Endothelial cell of umbilical vein (primary cell): ENCODE measurements around the gene PRKCB. TPM values are rescaled to one million over a fixed set of nuclear protein-coding genes. Genes with fewer than 3 reads are reported as not detected.
"Not testable (repeated sequence)": the region's sequence is repeated elsewhere in the genome, so short reads cannot be mapped to it uniquely, and the experiment has no call there.

Experiments
- BruUV-seq: library from RNA; stranded (reverse); fragments of 400-500 nt; replicated peaks from 2 replicates; lab custom pipeline; 2021; lab: Mats Ljungman, UMichigan
- CTCF ChIA-PET: fragments of 300-600, 350-600 bp; sonication (Branson Sonifier 250); formaldehyde crosslinking; loops from one replicate; lab custom pipeline; 2021; ENCODE audit warnings: antibody characterized with exemption, inconsistent platforms; lab: Charles Lee
- POLR2A ChIA-PET: fragments of 300-600, 350-600 bp; sonication (Branson Sonifier 250); formaldehyde crosslinking; loops from one replicate; lab custom pipeline; 2021; ENCODE audit warnings: antibody characterized with exemption, inconsistent platforms; lab: Charles Lee
- DNase-seq: peaks from one replicate; pipeline ENCODE4 v3.0.0-alpha.2; 2011; ENCODE audit warnings: low read depth, low spot score
- FAIRE-seq: peaks from 2 replicates; lab custom pipeline; 2011; peaks lifted over from hg19 to GRCh38; lab: Jason Lieb, UNC
- H2AFZ ChIP-seq: 2 replicates; pipeline ENCODE4 v1.6.0; 2012; ENCODE audit warnings: low read depth, low read length, control low read depth, inconsistent platforms
- H3K27ac ChIP-seq: 2 replicates; pipeline ENCODE4 v1.5.1; 2011; ENCODE audit warnings: low read depth, mild to moderate bottlenecking, control low read depth, low read length, moderate library complexity; ENCODE audit not compliant: insufficient read depth
- H3K27me3 ChIP-seq, 2 experiments: 2 replicates each; pipeline versions ENCODE4 v1.6.0 to v1.6.1; 2011; ENCODE audit warnings: low read length in 2 of 2, mixed read lengths in 1 of 2; ENCODE audit not compliant: control insufficient read depth in 2 of 2, insufficient read depth in 2 of 2
- H3K36me3 ChIP-seq, 2 experiments: 2 replicates in 1 of 2; 3 replicates in 1 of 2; pipeline ENCODE4 v1.5.1; 2011; ENCODE audit warnings: low read length in 2 of 2, mild to moderate bottlenecking in 1 of 2, moderate library complexity in 1 of 2; ENCODE audit not compliant: control insufficient read depth in 2 of 2, insufficient read depth in 2 of 2; ENCODE audit errors: extremely low read depth in 1 of 2
- H3K4me1 ChIP-seq: 3 replicates; pipeline ENCODE4 v1.5.1; 2011; ENCODE audit warnings: mild to moderate bottlenecking, low read length; ENCODE audit not compliant: control insufficient read depth, insufficient read depth; ENCODE audit errors: extremely low read depth
- H3K4me2 ChIP-seq: 2 replicates; pipeline ENCODE4 v1.6.1; 2011; ENCODE audit warnings: low read length, control low read depth, mixed read lengths; ENCODE audit not compliant: insufficient read depth
- H3K4me3 ChIP-seq, 3 experiments: fragments of 200-600 bp in 1 of 3; sonication (generic), shearing (Covaris generic) in 1 of 3; replicated peaks in 1 of 3; 2 replicates each; pipeline ENCODE4 v1.5.1; 2011 to 2016; ENCODE audit warnings: control low read depth in 3 of 3, low read length in 3 of 3, mild to moderate bottlenecking in 2 of 3, inconsistent platforms in 1 of 3, low read depth in 1 of 3, moderate library complexity in 1 of 3; ENCODE audit not compliant: insufficient read depth in 1 of 3
- H3K79me2 ChIP-seq: 2 replicates; pipeline ENCODE4 v1.6.0; 2012; ENCODE audit warnings: low read length, inconsistent platforms; ENCODE audit not compliant: control insufficient read depth, insufficient read depth
- H3K9ac ChIP-seq: replicated peaks from 2 replicates; pipeline ENCODE3; 2011; ENCODE audit warnings: low read length, control low read depth; ENCODE audit not compliant: insufficient read depth; ENCODE audit errors: extremely low read depth
- H3K9me1 ChIP-seq: replicated peaks from 3 replicates; pipeline ENCODE4 v1.6.0; 2011; ENCODE audit warnings: mild to moderate bottlenecking, low read length; ENCODE audit not compliant: control insufficient read depth, insufficient read depth; ENCODE audit errors: extremely low read depth
- H3K9me3 ChIP-seq: replicated peaks from 2 replicates; pipeline ENCODE4 v1.5.1; 2012; ENCODE audit warnings: low read length, inconsistent platforms; ENCODE audit not compliant: control insufficient read depth, insufficient read depth
- H4K20me1 ChIP-seq: replicated peaks from 2 replicates; pipeline ENCODE3; 2011; ENCODE audit warnings: mild to moderate bottlenecking, low read length; ENCODE audit not compliant: control insufficient read depth, insufficient read depth; ENCODE audit errors: extremely low read depth
- EZH2 ChIP-seq: IDR thresholded peaks from 2 replicates; pipeline ENCODE4 v1.6.1; 2012; ENCODE audit warnings: borderline replicate concordance, low read depth, mild to moderate bottlenecking, moderate library complexity, low read length, inconsistent platforms; ENCODE audit not compliant: severe bottlenecking
- FOS ChIP-seq: IDR thresholded peaks from 2 replicates; pipeline ENCODE4 v1.6.1; 2011; ENCODE audit warnings: mild to moderate bottlenecking, low read length, moderate library complexity, borderline replicate concordance; ENCODE audit not compliant: insufficient read depth
- GATA2 ChIP-seq: IDR thresholded peaks from 2 replicates; pipeline ENCODE4 v1.7.0; 2011; ENCODE audit warnings: low read depth, mild to moderate bottlenecking, moderate library complexity, mixed read lengths, low read length; ENCODE audit not compliant: insufficient read length, insufficient read depth
- JUN ChIP-seq: IDR thresholded peaks from 2 replicates; pipeline ENCODE4 v1.6.1; 2011; ENCODE audit warnings: borderline replicate concordance, low read depth; ENCODE audit not compliant: insufficient read length, insufficient read depth
- MAX ChIP-seq: IDR thresholded peaks from 2 replicates; pipeline ENCODE4 v1.6.1; 2011; ENCODE audit not compliant: insufficient read depth, insufficient read length
- MYC ChIP-seq: IDR thresholded peaks from one replicate; pipeline ENCODE4 v1.6.1; 2011; ENCODE audit warnings: mild to moderate bottlenecking, low read depth, low read length
- POLR2A ChIP-seq: IDR thresholded peaks from 2 replicates; pipeline ENCODE4 v1.6.1; 2012; ENCODE audit warnings: low read depth, mild to moderate bottlenecking, control low read depth, low read length
- POLR2AphosphoS5 ChIP-seq: IDR thresholded peaks from 2 replicates; pipeline ENCODE4 v1.6.1; 2012; ENCODE audit warnings: low read depth, mild to moderate bottlenecking, control low read depth, low read length, moderate library complexity; ENCODE audit not compliant: insufficient read depth
- dilution Hi-C: fragments of 300-500 bp; cut with MboI; formaldehyde crosslinking; loops from one replicate; pipeline ENCODE4 v1.15.0; 2019; ENCODE audit warnings: low sequenced_read_pairs; ENCODE audit not compliant: extremely low pct_ligation_motif_present
- intact Hi-C: fragments of 100-400 bp; cut with micrococcal nuclease; formaldehyde crosslinking; loops from one replicate; pipeline ENCODE4 v1.10.0; 2022
- polyA plus RNA-seq, 4 experiments: library from polyadenylated mRNA; depleted of rRNA in 3 of 4; stranded (reverse) in 3 of 4; unstranded in 1 of 4; fragments of >200 nt; gene quantifications; 2 replicates each; pipeline versions ENCODE4 v1.2.1 to v1.2.3, GENCODE V29; 2011 to 2012; ENCODE audit warnings: missing spikeins in 1 of 4
- total RNA-seq: library from RNA; stranded (reverse); gene quantifications from 2 replicates; pipeline ENCODE4 v1.2.3, GENCODE V29; 2021
- TF ChIP-seq, protein P1 (sequence below), 2 donors: IDR thresholded peaks; 1 replicate in 1 of 2; 2 replicates in 1 of 2; pipeline ENCODE4 v1.5.1; 2011; ENCODE audit warnings: low read length in 2 of 2, mild to moderate bottlenecking in 2 of 2, moderate library complexity in 2 of 2, control low read depth in 1 of 2, inconsistent platforms in 1 of 2, low read depth in 1 of 2; ENCODE audit not compliant: insufficient read depth in 1 of 2; ENCODE audit errors: extremely low read depth in 1 of 2

PRKCB gene
- total and polyA plus RNA-seq, 2 donors (not counting 3 experiments of a cell fraction or from before 2014, with no cell fraction given): 0.01 TPM; not detected in 1

GRCh38 chr16:24235806-24236205 lies 400.0 kb downstream of the PRKCB start:
- intact Hi-C loops (no loop called here), dilution Hi-C loops (loop anchor here (25.0 kb wide), 1 partner anchor 149 kb away; no protein-coding TSS in a partner anchor)
- H3K27me3 ChIP-seq: no peaks in the 10 kb centered on the region
- CTCF ChIA-PET: interaction anchor here (1.5 kb wide), 1 partner anchor 18 kb away, joined by 3 read pairs; no protein-coding TSS in a partner anchor
- no peaks in the 10 kb centered on the region for H3K79me2 ChIP-seq
- no peak overlapping the region for H3K9ac ChIP-seq
- POLR2A ChIA-PET: no interaction called here
- TF ChIP-seq, protein P1, sequence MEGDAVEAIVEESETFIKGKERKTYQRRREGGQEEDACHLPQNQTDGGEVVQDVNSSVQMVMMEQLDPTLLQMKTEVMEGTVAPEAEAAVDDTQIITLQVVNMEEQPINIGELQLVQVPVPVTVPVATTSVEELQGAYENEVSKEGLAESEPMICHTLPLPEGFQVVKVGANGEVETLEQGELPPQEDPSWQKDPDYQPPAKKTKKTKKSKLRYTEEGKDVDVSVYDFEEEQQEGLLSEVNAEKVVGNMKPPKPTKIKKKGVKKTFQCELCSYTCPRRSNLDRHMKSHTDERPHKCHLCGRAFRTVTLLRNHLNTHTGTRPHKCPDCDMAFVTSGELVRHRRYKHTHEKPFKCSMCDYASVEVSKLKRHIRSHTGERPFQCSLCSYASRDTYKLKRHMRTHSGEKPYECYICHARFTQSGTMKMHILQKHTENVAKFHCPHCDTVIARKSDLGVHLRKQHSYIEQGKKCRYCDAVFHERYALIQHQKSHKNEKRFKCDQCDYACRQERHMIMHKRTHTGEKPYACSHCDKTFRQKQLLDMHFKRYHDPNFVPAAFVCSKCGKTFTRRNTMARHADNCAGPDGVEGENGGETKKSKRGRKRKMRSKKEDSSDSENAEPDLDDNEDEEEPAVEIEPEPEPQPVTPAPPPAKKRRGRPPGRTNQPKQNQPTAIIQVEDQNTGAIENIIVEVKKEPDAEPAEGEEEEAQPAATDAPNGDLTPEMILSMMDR (IDR thresholded peaks at IDR 0.05; ENCODE audit: extremely low read depth in 1 of 2, insufficient read depth in 1 of 2, low read depth in 1 of 2, low read length in 2 of 2): no peak
- TF ChIP-seq POLR2A: no peak
- no peak for TF ChIP-seq POLR2AphosphoS5
- no peak for TF ChIP-seq GATA2
- TF ChIP-seq MYC: no peak
- no peak for TF ChIP-seq MAX
- TF ChIP-seq EZH2: no peak
- no peak for TF ChIP-seq JUN
- no peak for TF ChIP-seq FOS
- H2AFZ ChIP-seq: no peak overlapping the region
- H3K4me2 ChIP-seq: no peak overlapping the region
- FAIRE-seq (no peak), DNase-seq (no peak)
- H3K4me1 ChIP-seq: no peaks in the 10 kb centered on the region
- no peaks in the 10 kb centered on the region for H3K36me3 ChIP-seq
- H3K9me1 ChIP-seq: no peaks in the 10 kb centered on the region
- BruUV-seq: no TSS peak
- H3K27ac ChIP-seq: no peak overlapping the region
- no peaks in the 10 kb centered on the region for H4K20me1 ChIP-seq
- H3K9me3 ChIP-seq: no peaks in the 10 kb centered on the region
- H3K4me3 ChIP-seq: no peak overlapping the region

- H3K27me3 ChIP-seq, H2AFZ ChIP-seq, H3K9ac ChIP-seq, CTCF ChIA-PET, BruUV-seq, H4K20me1 ChIP-seq, H3K79me2 ChIP-seq, DNase-seq, H3K27ac ChIP-seq, H3K4me2 ChIP-seq, POLR2A ChIA-PET, intact Hi-C loops, FAIRE-seq, H3K4me3 ChIP-seq, H3K9me3 ChIP-seq, H3K36me3 ChIP-seq, H3K4me1 ChIP-seq, H3K9me1 ChIP-seq: not testable (repeated sequence)
- dilution Hi-C loops: loop anchor here (25.0 kb wide), 1 partner anchor 152 kb away; no protein-coding TSS in a partner anchor
Measured at GRCh38 chr16:24238846-24239245, 403.1 kb downstream of the PRKCB start.
